T-cell (primary cell): Measurements from ENCODE around the gene BAD. TPM values are rescaled to one million over a fixed set of nuclear protein-coding genes. Genes with fewer than 3 reads are reported as not detected.

ENCODE experiments used
- ATAC-seq, 4 experiments: fragments of 200-7000 bp in 3 of 4; fragments of 150-1000 bp in 1 of 4; cut with Tn5 transposase; replicated peaks in 1 of 4; 1 replicate in 3 of 4; 2 replicates in 1 of 4; pipeline ENCODE4 v1.10.0; 2021; ENCODE audit warnings: moderate library complexity in 3 of 4, mild to moderate bottlenecking in 2 of 4, moderate number of reproducible peaks in 1 of 4
- CTCF ChIA-PET, 2 donors: fragments of 300-600 bp; sonication (Branson Sonifier 250); formaldehyde crosslinking; loops; one replicate each; lab custom pipeline; 2022; ENCODE audit warnings: antibody characterized with exemption in 2 of 2; lab: Charles Lee
- POLR2A ChIA-PET, 2 donors: fragments of 300-600 bp; sonication (Branson Sonifier 250); formaldehyde crosslinking; loops; one replicate each; lab custom pipeline; 2022; ENCODE audit warnings: antibody characterized with exemption in 2 of 2; lab: Charles Lee
- DNase-seq, 35 experiments: peaks; one replicate each; pipeline versions ENCODE4 v3.0.0 to v3.0.0-alpha.2; 2013 to 2023
- H3K27ac ChIP-seq: one replicate; pipeline ENCODE4 v1.5.1; 2013; ENCODE audit warnings: low read length
- H3K27me3 ChIP-seq, 2 experiments: replicated peaks in 1 of 2; 1 replicate in 1 of 2; 2 replicates in 1 of 2; pipeline versions ENCODE4 v1.6.1 to v1.7.0; 2013; ENCODE audit warnings: low read length in 1 of 2, mixed read lengths in 1 of 2; ENCODE audit not compliant: control insufficient read depth in 2 of 2, insufficient read depth in 2 of 2; ENCODE audit errors: extremely low read depth in 1 of 2
- H3K36me3 ChIP-seq, 2 donors: 1 replicate in 1 of 2; 2 replicates in 1 of 2; pipeline versions ENCODE4 v1.6.1 to v1.7.0; 2013; ENCODE audit warnings: low read length in 1 of 2; ENCODE audit not compliant: control insufficient read depth in 2 of 2, insufficient read depth in 1 of 2; ENCODE audit errors: extremely low read depth in 1 of 2
- H3K4me1 ChIP-seq, 2 experiments: 1 replicate in 1 of 2; 2 replicates in 1 of 2; pipeline versions ENCODE4 v1.6.1 to v1.7.0; 2013; ENCODE audit warnings: low read length in 2 of 2, mixed read lengths in 1 of 2; ENCODE audit not compliant: insufficient read depth in 2 of 2, control insufficient read depth in 1 of 2; ENCODE audit errors: extremely low read depth in 1 of 2
- H3K4me3 ChIP-seq, 2 donors: 1 replicate in 1 of 2; 2 replicates in 1 of 2; pipeline versions ENCODE4 v1.5.1 to v1.7.0; 2013; ENCODE audit warnings: mild to moderate bottlenecking in 2 of 2, low read length in 1 of 2, moderate library complexity in 1 of 2; ENCODE audit not compliant: control insufficient read depth in 1 of 2; ENCODE audit errors: extremely low read depth in 1 of 2
- H3K9me3 ChIP-seq: 2 replicates; pipeline ENCODE4 v1.7.0; 2013
- H3K27ac Mint-ChIP-seq, 2 donors: one replicate each; pipeline ENCODE4 v1.8.0; 2020 to 2021; ENCODE audit warnings: mild to moderate bottlenecking in 2 of 2, mixed read lengths in 2 of 2
- H3K27me3 Mint-ChIP-seq, 2 donors: one replicate each; pipeline ENCODE4 v1.8.0; 2021 to 2022; ENCODE audit warnings: mixed read lengths in 2 of 2
- H3K36me3 Mint-ChIP-seq: one replicate; pipeline ENCODE4 v1.8.0; 2021; ENCODE audit warnings: mixed read lengths
- H3K4me1 Mint-ChIP-seq, 3 donors: one replicate each; pipeline ENCODE4 v1.8.0; 2020 to 2022; ENCODE audit warnings: mixed read lengths in 3 of 3, mild to moderate bottlenecking in 1 of 3
- H3K4me3 Mint-ChIP-seq, 3 donors: one replicate each; pipeline ENCODE4 v1.8.0; 2020 to 2022; ENCODE audit warnings: mild to moderate bottlenecking in 3 of 3, mixed read lengths in 3 of 3, moderate library complexity in 3 of 3
- H3K9me3 Mint-ChIP-seq, 3 donors: one replicate each; pipeline ENCODE4 v1.8.0; 2020 to 2022; ENCODE audit warnings: mixed read lengths in 3 of 3
- WGBS: methylation state at CpG from one replicate; pipeline ENCODE4 v1.1.5; 2013; ENCODE audit warnings: missing lambda C conversion rate; ENCODE audit not compliant: insufficient coverage; 5-methylcytosine and 5-hydroxymethylcytosine counted together
- total RNA-seq, 35 experiments: library from RNA in 6 of 35; stranded (reverse) in 6 of 35; fragments of 120-200 nt in 1 of 35; gene quantifications; one replicate each; pipeline versions ENCODE4 v1.2.1 to v1.2.4 and lab custom pipeline; 2013 to 2026

BAD gene
- total RNA-seq, 5 donors from 2014 or later (not counting 1 experiment from before 2014, with no cell fraction given), result 17.5 to 37.7 (median 29.1) TPM

DNA sequence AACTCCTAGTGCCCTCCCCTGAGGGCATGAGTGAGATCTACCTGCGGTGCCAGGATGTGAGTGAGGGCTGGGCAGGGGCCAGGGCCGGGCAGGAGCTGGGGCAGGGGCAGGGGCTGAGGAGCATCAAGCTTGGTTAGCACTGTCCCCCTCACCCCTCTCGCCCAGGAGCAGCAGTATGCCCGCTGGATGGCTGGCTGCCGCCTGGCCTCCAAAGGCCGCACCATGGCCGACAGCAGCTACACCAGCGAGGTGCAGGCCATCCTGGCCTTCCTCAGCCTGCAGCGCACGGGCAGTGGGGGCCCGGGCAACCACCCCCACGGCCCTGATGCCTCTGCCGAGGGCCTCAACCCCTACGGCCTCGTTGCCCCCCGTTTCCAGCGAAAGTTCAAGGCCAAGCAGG, 64.2 kb downstream of the BAD start:
- no peaks in the 10 kb centered on the region for H3K27me3 ChIP-seq
- H3K27ac Mint-ChIP-seq, result no peak overlapping the region
- no peaks in the 10 kb centered on the region for H3K9me3 ChIP-seq
- DNase-seq (no peak), ATAC-seq (no peak)
- 96% methylated on average over 17 of the region's 17 CpGs for WGBS
- H3K27ac ChIP-seq, result no peak overlapping the region
- H3K36me3 Mint-ChIP-seq, result peaks cover 10% of the 10 kb centered on the region
- H3K36me3 ChIP-seq, result peaks cover 13 to 62% of the 10 kb centered on the region in 2 donors
- H3K4me1 ChIP-seq, result peaks cover 0 to 28% of the 10 kb centered on the region in 2 experiments
- POLR2A ChIA-PET, result interaction anchor here in 1 of 2 donors (0.6 kb wide), 1 partner anchor 63 kb away, joined by 3 read pairs; no protein-coding TSS in a partner anchor
- H3K9me3 Mint-ChIP-seq, result no peaks in the 10 kb centered on the region
- CTCF ChIA-PET, result no interaction called here
- no peaks in the 10 kb centered on the region for H3K27me3 Mint-ChIP-seq
- H3K4me1 Mint-ChIP-seq, result peaks cover 4 to 15% (median 6%) of the 10 kb centered on the region in 3 donors
- no peak overlapping the region for H3K4me3 Mint-ChIP-seq
- H3K4me3 ChIP-seq, result no peak overlapping the region

Other genes starting within 250 kb of the BAD start
- gene FLRT1, start 248.7 kb downstream of the BAD start, total RNA-seq, result not detected
- gene MACROD1, start 118.6 kb downstream of the BAD start, total RNA-seq, result 10 to 100 TPM in 3 of 5 donors, 1 to 10 TPM in 2; 6.0 to 14.8 (median 10.4) TPM
- gene STIP1, start 98.5 kb downstream of the BAD start, total RNA-seq, result 100 to 1,000 TPM in 3 of 5 donors, 10 to 100 TPM in 2; 61.1 to 133 (median 107) TPM
- 100 to 1,000 TPM; 115 to 184 (median 161) TPM for gene FERMT3, start 77.9 kb downstream of the BAD start, total RNA-seq
- 10 to 100 TPM; 16.1 to 48.3 (median 40.2) TPM for gene TRPT1, start 58.5 kb downstream of the BAD start, total RNA-seq
- 100 to 1,000 TPM in 1 of 5 donors, 10 to 100 TPM in 4; 49.7 to 108 (median 97.5) TPM for gene NUDT22, start 58.4 kb downstream of the BAD start, total RNA-seq
- 10 to 100 TPM; 46.2 to 64.7 (median 51.4) TPM for gene DNAJC4, start 54.1 kb downstream of the BAD start, total RNA-seq
- gene VEGFB, start 50.1 kb downstream of the BAD start, total RNA-seq, result 10 to 100 TPM; 47.9 to 80.7 (median 76.0) TPM
- gene FKBP2, start 43.6 kb downstream of the BAD start, total RNA-seq, result 10 to 100 TPM; 17.9 to 53.0 (median 42.9) TPM
- 100 to 1,000 TPM in 1 of 5 donors, 10 to 100 TPM in 4; 31.2 to 143 (median 88.1) TPM for gene PPP1R14B, start 37.7 kb downstream of the BAD start, total RNA-seq
- 10 to 100 TPM in 3 of 5 donors, 1 to 10 TPM in 2; 3.6 to 14.9 (median 11.2) TPM for gene PLCB3, start 33.1 kb downstream of the BAD start, total RNA-seq
- 10 to 100 TPM; 31.0 to 39.8 (median 34.2) TPM for gene GPR137, start 1.2 kb upstream of the BAD start, total RNA-seq
- gene KCNK4, start 6.6 kb upstream of the BAD start, total RNA-seq, result under 1 TPM in 3 of 5 donors, not detected in 2; 0.22 to 0.35 (median 0.33) TPM
- gene CATSPERZ, start 15.7 kb upstream of the BAD start, total RNA-seq, result under 1 TPM in 1 of 5 donors, not detected in 4; 0.40 TPM
- 10 to 100 TPM; 20.2 to 43.1 (median 39.7) TPM for gene ESRRA, start 20.9 kb upstream of the BAD start, total RNA-seq
- gene TRMT112, start 32.9 kb upstream of the BAD start, total RNA-seq, result 100 to 1,000 TPM; 104 to 177 (median 151) TPM
- gene PRDX5, start 33.5 kb upstream of the BAD start, total RNA-seq, result 10 to 100 TPM; 35.8 to 86.7 (median 71.7) TPM
- 100 to 1,000 TPM; 132 to 144 (median 133) TPM for gene CCDC88B, start 55.5 kb upstream of the BAD start, total RNA-seq
- 10 to 100 TPM; 16.5 to 48.7 (median 43.7) TPM for gene RPS6KA4, start 74.5 kb upstream of the BAD start, total RNA-seq